Progenitor cell of endocrine pancreas (in vitro differentiated cells): Measurements from ENCODE around the gene MMP15. TPM values are rescaled to one million over a fixed set of nuclear protein-coding genes. Genes with fewer than 3 reads are reported as not detected.
"Not testable (repeated sequence)": the region's sequence is repeated elsewhere in the genome, so short reads cannot be mapped to it uniquely, and the experiment has no call there.

Source experiments
- DNase-seq: peaks from one replicate; pipeline ENCODE4 v3.0.0; 2021; ENCODE audit warnings: low spot score; ENCODE audit not compliant: unreplicated experiment
- H3K27ac Mint-ChIP-seq: 2 replicates; pipeline ENCODE4 v1.8.0; 2021; ENCODE audit warnings: mild to moderate bottlenecking, moderate library complexity, mixed read lengths
- H3K27me3 Mint-ChIP-seq: 2 replicates; pipeline ENCODE4 v1.8.0; 2021; ENCODE audit warnings: mixed read lengths
- H3K36me3 Mint-ChIP-seq: 2 replicates; pipeline ENCODE4 v1.8.0; 2022; ENCODE audit warnings: mixed read lengths; ENCODE audit not compliant: insufficient read depth
- H3K4me1 Mint-ChIP-seq: 2 replicates; pipeline ENCODE4 v1.8.0; 2021; ENCODE audit warnings: low read depth, mixed read lengths
- H3K4me3 Mint-ChIP-seq: 2 replicates; pipeline ENCODE4 v1.8.0; 2021; ENCODE audit warnings: low read depth, mild to moderate bottlenecking, moderate library complexity, mixed read lengths
- H3K9me3 Mint-ChIP-seq: 2 replicates; pipeline ENCODE4 v1.8.0; 2021; ENCODE audit warnings: low read depth, mixed read lengths
- CTCF ChIP-seq: fragments of 200-600 bp; sonication (generic); IDR thresholded peaks from one replicate; pipeline ENCODE4 v1.5.0; 2021; ENCODE audit warnings: antibody characterized with exemption, mild to moderate bottlenecking; ENCODE audit not compliant: unreplicated experiment
- total RNA-seq: library from RNA; stranded (reverse); gene quantifications from 2 replicates; pipeline ENCODE4 v1.2.1, GENCODE V29; 2021

Gene MMP15
- total RNA-seq, 1 donor from 2014 or later, result 85.0 TPM

- Mint-ChIP-seq H3K9me3 (no peaks in the 10 kb centered on the region), H3K4me1 (peaks cover 11% of the 10 kb centered on the region), H3K27me3 (no peaks in the 10 kb centered on the region), H3K4me3 (peak within 1 kb of the TSS; percentile 87), H3K27ac (peak within 1 kb of the TSS; percentile 92), H3K36me3 (peaks cover 13% of the 10 kb centered on the region)
- no peak for TF ChIP-seq CTCF
- no peak for DNase-seq
These were observed 25.4 kb upstream of the MMP15 start, which contains the start of gene ZNF319 for GRCh38 chr16:57999971-58000705. ZNF319 (minus strand) TSS chr16:58000672; CDS start chr16:57998265, 2,407 bp downstream.

- peak within 1 kb of the TSS; percentile 87 for H3K4me3 Mint-ChIP-seq
- peaks cover 11% of the 10 kb centered on the region for H3K4me1 Mint-ChIP-seq
- peak within 1 kb of the TSS; percentile 92 for H3K27ac Mint-ChIP-seq
- H3K36me3 Mint-ChIP-seq, result peaks cover 14% of the 10 kb centered on the region
- peak; percentile 85 for DNase-seq
- H3K27me3 Mint-ChIP-seq, result no peaks in the 10 kb centered on the region
- no peaks in the 10 kb centered on the region for H3K9me3 Mint-ChIP-seq
- peak; percentile 82 for TF ChIP-seq CTCF
These were observed 24.6 kb upstream of the MMP15 start, which contains the start of gene USB1 for GRCh38 chr16:58000706-58001676. USB1 (plus strand) TSS chr16:58001407; CDS start chr16:58001484, 77 bp downstream.

- Mint-ChIP-seq H3K4me1 (peaks cover 11% of the 10 kb centered on the region), H3K36me3 (peaks cover 21% of the 10 kb centered on the region), H3K4me3 (peak overlapping the region; percentile 87), H3K27ac (no peak overlapping the region), H3K9me3 (peaks cover 3% of the 10 kb centered on the region), H3K27me3 (no peaks in the 10 kb centered on the region)
- TF ChIP-seq CTCF, result no peak
- no peak for DNase-seq
These were observed 23.7 kb upstream of the MMP15 start for GRCh38 chr16:58001781-58002415.

GRCh38 chr16:58002416-58002800 is 23.1 kb upstream of the MMP15 start:
- H3K4me3 Mint-ChIP-seq, result peak overlapping the region; percentile 87
- DNase-seq, result no peak
- peaks cover 6% of the 10 kb centered on the region for H3K9me3 Mint-ChIP-seq
- peaks cover 11% of the 10 kb centered on the region for H3K4me1 Mint-ChIP-seq
- TF ChIP-seq CTCF, result no peak
- no peaks in the 10 kb centered on the region for H3K27me3 Mint-ChIP-seq
- H3K36me3 Mint-ChIP-seq, result peaks cover 19% of the 10 kb centered on the region
- H3K27ac Mint-ChIP-seq, result no peak overlapping the region

GRCh38 chr16:58002936-58003335 is 22.6 kb upstream of the MMP15 start:
- H3K4me3 Mint-ChIP-seq, result peak overlapping the region; percentile 16
- no peaks in the 10 kb centered on the region for H3K27me3 Mint-ChIP-seq
- H3K36me3 Mint-ChIP-seq, result peaks cover 19% of the 10 kb centered on the region
- DNase-seq, result no peak
- TF ChIP-seq CTCF, result no peak
- no peak overlapping the region for H3K27ac Mint-ChIP-seq
- peaks cover 11% of the 10 kb centered on the region for H3K4me1 Mint-ChIP-seq
- H3K9me3 Mint-ChIP-seq, result peaks cover 6% of the 10 kb centered on the region

- H3K27me3 Mint-ChIP-seq, H3K4me3 Mint-ChIP-seq, H3K4me1 Mint-ChIP-seq, DNase-seq, H3K9me3 Mint-ChIP-seq, H3K27ac Mint-ChIP-seq: not testable (repeated sequence)
- H3K36me3 Mint-ChIP-seq, result peaks cover 21% of the 10 kb centered on the region
These were observed 20.8 kb upstream of the MMP15 start for GRCh38 chr16:58004736-58005135.
